NCI-H1105 treated with DMSO at 0.1 percent for 48 hours (cell line): Measurements from ENCODE around the gene TNS1.

ENCODE experiments used
- DNase-seq: peaks from one replicate; lab custom pipeline; 2025; lab: John Stamatoyannopoulos, UW

Gene TNS1

DNA sequence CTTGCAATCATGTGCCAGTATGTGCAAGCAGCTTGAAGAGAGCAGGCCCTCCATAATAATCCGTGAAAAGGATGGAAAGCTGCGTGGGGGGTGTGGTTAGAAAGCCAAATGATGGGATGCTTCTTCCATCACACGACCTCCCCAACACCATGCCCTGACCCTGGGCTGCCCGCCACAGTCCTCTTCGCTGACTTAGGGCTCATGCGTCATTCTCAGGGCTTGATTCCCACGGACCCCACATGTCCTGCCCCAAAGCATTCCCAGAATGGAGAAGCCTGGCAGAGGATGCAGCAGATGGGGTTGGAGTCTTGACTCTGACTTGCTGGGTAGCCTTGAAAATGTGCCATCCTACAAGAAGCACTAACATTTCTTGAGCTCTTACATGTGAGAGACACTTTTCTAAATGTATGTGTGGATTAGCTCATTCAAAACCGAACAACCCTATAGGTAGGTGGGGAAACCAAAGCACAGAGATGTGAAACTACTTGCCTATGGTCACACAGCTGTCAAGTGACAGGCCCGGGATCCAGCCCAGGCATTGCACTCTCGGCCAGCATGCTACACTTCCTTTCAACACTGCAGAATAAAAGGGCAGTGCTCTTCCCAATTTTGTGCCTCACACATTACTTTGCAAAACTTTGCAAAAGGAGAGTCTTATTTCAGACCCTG, 3.7 kb downstream of the TNS1 start:
- DNase-seq = no peak

DNA sequence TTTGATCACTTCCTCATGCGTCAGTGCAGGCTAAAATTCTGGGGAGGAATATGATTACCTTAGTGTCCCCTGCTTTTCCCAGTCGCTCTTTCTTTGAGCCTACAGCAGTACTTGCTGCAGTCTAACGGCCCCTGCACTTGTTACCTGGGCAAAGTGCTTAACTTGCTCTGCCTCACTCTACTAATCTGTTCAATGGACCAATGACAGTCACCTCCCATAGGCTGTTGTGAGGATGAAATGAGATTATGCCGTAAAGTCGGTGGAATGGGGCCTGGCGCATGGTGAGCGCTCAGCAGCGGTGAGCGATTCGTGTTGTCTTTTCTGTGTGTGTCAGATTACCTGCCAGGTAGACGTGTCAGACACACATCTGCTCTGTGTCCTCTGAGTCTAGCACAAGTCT, 5.3 kb downstream of the TNS1 start:
- no peak for DNase-seq

DNA sequence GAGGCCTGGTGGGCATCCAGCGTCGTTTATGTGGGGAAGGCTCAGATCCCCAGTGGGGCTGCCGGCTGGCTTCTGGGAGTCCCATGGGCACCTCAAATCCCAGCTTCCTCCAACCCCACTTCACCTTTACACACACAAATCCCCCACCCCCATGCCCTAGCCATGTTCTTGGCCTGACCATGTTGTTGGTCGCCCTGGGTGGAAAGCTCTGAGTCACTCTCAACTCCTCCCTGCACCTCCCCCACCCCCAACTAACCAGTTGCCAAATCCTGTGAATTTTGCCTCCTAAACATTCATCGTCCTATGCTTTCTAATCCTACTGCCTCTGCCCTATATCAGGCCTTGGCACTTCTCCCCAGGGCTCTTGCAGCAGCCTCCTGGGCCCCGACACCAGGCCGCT, 6.4 kb downstream of the TNS1 start:
- DNase-seq = no peak

DNA sequence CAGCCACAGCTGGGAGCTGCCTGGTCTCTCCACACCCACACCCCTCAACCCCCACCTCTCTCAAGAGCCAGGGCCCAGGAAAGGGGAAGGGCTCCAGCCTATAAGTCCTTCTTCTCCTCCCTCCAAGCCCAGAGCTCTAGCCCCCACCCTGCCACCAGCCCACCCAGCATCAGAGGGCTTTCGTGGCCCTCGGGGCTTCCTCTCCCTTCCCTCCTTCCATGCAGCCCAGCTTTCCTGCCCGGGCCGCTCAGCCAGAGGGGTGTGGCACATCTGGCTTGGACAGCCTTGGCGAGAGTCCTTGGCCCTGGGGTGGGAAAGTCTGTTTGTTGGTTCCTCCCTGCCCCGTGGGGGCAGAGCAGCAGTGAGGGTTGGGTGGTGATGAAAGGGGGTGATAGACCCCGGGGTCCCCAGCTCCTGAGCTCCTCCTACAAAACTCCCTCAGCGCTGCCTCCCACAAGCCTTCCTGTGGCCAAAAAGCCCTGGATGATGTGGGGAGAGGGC, 7.0 kb downstream of the TNS1 start:
- no peak for DNase-seq

DNA sequence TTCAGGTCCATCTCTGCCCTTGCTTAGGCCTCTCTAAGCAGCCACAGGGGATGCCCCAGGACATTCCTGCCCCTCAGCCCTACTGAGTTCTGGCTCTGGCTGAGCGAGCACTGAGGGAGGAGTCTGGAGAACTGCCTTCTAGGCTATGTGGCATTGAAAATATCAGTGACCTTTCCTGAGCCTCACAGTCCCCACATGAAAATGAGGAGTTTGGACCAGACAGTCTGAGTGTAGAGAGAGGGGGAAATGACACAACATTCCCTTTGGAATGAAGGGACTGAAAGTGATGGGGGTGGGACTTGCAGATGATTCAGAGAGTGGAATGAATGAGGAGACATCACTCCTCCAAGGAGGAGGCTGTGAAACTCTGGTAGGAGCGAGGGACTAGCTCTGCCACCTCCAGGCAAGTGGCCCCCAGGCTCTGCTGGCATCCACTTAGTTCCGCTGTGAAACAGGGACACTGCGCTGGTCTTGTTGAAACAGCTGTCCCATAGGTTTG, 8.0 kb downstream of the TNS1 start:
- no peak for DNase-seq

DNA sequence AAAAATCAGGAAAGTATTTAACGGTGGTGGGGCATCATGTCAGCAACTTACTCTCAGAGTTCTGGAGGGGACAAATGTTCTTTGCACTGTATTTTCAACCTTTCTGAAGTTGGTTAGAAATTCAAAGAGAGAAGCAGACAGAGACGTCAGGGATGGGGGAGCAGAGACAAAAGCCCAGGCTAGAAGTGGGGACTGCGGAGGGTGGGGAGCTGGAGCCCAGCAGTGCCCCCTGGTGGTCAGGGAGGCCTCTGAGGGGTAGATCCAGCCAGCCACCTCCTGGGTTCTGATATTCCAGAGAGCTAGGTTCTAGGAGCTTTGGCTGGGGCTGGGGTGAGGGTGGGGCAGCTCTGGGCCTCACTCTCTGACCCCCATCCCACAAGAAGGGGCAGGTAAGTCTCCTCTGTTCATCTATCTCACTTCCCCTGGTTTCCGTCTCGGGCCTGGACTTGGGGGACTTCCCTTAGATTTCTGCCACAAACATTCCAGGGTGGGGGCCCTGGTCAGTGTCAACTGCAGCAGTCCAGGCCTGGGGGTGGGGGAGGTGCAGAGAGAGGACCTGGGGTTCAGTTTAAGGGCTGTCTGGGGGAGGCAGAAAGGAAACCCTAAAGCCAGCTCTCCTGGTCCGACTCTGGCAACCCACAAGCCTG, 8.9 kb downstream of the TNS1 start:
- DNase-seq = peak; percentile 25

DNA sequence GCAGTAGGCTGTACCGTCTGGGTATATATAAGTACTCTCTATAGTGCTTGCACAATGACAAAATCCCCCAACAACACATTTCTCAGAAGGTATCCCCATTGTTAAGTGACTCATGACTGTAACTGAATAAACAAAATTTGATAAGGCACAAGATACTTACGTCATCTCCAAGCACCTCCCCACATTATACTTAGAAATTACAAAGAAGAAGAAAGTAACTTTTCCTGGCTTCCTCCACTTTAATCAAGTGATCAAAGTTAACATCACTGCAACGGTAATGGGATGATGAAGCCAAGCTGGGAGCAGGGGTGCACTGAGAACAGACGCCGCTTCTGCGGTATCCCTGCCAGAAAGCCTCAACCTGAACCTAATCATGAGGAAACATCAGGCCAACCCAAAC, 9.7 kb downstream of the TNS1 start:
- no peak for DNase-seq

DNA sequence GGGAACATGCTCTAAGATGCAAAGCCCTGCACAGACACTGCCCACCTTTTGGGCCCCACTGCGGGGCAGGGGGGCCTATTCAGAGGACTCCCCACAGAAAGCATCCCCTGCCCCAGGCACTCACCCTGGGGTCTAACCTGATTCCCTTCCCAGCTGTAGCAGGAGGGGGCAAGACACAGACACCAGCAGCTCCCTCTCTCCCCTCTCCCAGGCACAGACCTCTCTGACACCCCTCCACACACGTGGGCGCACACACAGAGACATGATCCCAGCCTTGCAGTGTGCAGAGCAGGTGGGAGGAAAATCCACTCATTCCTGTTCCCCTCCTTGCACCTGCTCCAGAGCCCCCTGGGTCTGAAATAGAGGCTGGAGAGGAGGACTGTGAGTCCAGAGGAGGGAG, 10.7 kb downstream of the TNS1 start:
- no peak for DNase-seq

DNA sequence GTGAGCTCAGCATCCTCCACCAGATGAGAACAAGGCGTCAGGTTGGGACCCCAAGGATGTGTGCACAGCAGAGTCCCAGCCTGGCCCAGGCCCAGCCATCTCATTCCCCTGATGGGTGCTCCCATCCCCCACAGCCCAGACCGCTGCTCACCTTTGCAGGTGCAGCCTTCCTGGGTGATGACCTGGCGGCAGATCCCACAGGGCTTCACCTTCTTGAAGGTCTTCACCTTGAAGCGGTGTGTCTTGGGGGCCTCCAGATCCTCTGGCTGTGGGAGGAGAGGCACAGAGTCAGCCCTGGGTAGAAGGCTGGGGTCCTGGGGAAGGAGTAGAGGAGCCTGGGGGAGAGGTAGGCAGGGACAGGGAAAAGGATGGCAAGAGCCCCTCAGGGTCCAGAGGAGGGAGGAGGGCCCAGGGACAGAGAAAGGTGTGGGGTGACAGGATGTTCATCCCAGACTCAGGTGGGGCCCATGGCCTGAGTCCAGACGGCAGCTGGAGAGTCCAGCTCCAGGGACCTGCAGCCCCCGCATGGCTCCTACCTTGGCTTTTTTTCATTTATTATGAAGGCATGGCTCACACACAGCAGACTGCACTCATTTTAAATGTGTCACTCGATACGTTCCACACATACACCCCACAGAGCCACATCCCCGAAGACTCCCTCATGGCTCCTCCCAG, 11.9 kb downstream of the TNS1 start:
- no peak for DNase-seq

DNA sequence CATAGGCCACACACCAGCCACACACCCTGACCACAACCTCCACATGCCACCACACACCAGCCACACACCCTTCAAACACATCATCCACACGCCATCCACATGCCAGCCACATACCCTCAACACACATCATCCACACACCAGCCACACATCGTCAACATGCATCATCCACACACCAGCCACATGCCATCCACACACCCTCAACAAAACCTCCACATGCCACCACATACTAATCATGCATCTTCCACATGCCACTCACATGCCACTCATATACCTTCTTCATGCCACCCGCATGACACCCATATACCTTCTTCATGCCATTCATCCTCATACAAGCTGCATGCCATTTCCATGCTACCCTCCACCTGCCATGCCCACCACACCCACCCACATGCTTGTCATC, 12.4 kb downstream of the TNS1 start:
- no peak for DNase-seq

DNA sequence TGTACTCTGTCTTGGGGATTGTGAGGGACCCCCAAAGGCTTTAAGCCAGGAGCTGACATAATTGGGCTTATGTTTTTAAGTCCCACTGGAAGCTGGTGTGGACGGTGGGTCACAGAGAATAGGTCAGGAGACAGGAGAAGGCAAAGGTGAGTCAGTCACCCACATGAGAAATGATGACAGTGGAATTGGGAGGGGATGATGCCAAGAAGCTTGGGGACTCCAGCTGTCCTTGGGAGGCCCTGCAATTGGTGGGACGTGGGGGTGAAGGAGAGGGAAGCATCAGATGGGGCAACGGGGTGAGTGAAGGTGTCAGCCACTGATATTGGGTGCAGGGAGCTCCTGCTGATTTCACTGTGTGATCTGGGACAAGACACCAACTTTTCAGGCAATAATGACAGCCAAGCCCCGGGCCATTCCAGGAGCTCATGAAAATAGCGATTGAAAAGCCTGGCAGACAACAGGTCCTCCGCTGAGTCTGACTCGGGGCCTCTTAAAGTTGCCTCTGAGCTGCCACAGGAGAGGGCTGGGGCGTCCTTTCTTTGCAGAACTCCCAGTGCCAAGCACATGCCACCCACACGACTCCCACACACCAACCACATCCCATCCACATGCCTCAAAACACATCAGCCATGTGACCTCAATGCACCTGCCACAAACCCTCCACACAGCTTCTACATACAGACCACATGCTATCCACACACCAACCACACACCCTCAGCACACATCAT, 13.4 kb downstream of the TNS1 start:
- no peak for DNase-seq

DNA sequence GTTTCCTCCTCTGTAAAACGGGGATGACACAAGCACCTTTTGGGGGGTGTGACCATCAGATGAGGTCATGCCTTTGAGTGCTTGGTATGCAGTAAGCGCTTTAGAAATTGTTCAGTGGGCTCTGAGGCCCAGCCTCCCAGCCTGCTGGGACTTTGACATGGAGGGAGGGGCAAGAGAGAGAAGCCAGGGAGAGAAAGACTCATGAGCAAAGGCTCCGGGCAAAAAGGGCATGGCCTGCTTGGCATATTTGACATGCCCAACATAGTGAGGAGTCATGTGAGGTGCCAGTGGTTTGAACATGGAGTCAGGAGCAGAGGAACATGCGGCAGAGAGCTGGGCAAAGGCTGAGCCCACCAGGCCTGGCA, 14.0 kb downstream of the TNS1 start:
- DNase-seq = no peak

DNA sequence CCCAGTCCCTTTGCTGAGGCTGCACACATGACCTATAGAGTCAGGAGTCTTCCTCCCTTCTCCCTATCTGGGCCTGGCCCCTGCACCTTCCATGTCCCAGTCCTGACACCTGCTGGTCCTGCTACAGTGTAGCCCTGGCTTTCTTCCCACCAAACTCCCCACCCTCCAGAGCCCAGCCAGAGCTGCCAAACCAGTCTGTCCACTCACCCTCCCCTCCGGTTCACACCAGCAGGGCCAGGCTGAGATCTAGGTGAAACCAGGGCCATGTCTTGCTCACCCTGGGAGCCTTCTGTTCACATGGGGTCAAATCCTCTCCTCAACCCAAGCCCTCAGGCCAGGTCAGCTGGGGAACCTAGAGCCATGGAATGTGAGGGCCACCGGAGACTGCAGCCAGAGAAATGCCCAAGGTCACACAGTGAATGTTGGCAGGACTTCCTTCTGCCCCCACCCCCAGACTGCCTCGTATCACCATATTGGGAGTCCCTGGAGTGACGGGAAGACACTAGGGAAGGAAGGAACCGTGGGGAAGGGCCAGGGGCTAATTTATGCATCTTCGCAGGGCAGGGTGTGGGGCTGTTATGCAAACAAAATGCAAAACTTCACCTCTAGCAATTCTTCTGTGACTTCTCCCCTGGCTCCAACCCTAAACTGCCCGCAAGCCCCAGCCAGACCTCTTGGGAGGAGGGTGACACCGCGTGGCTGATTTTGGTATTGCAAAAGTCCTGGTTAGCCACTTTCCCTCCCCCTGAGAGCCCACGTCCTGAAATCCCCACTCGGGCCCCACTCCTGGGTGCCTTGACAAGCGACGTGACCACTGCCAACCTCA, 14.6 kb downstream of the TNS1 start:
- DNase-seq = peak; percentile 35

DNA sequence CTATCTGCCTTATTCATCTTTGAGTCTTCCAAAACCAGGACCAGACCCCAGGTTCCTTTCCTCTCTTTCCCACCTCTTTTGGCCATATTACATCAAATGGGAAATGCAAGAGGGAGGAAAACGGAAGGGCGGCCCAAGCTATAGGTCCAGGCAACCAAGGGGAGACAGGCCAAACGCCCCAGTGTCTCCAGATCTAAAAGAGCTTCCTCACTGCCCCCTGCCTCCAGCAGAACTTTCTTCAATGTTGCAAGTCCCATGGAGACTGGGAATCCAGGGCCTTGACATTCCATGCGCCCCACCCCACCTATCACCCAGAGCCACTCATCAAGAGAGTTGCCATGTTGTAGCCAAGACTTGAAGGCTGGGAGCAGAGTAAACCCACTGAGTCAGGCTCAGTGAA, 15.4 kb downstream of the TNS1 start:
- DNase-seq = no peak

DNA sequence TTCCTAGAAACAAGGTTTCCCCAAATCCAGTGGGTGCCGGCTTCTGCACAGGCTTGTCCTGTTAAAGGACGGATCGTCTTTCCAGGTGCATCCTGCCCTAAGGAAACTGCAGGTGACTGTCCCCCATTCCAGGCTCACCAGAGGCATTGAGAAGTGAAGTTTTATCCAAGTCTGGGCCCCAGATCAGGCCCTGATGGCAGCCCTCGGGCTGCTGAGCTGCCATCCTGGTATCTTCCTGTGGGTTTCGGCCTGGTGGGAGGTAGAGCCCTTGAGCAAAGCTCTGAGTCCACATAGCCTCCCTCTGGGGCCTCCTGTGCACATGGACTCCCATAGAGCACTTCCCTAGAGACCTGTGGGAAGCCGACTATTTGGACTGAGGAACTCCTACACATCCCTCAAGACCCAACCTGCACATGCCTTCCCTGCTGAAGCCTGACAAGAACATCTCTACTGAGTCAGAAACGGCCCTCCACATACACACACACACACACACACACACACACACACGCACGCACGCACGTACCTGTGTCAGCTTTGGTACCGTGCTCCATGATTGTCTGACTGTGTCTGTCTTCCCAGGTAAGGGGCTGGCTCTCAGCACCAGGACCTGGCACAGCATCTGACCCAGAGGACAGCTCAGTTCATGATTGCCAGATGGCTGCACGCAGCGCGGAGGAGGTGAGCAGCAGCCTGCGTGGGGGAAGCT, 16.4 kb downstream of the TNS1 start:
- no peak for DNase-seq

DNA sequence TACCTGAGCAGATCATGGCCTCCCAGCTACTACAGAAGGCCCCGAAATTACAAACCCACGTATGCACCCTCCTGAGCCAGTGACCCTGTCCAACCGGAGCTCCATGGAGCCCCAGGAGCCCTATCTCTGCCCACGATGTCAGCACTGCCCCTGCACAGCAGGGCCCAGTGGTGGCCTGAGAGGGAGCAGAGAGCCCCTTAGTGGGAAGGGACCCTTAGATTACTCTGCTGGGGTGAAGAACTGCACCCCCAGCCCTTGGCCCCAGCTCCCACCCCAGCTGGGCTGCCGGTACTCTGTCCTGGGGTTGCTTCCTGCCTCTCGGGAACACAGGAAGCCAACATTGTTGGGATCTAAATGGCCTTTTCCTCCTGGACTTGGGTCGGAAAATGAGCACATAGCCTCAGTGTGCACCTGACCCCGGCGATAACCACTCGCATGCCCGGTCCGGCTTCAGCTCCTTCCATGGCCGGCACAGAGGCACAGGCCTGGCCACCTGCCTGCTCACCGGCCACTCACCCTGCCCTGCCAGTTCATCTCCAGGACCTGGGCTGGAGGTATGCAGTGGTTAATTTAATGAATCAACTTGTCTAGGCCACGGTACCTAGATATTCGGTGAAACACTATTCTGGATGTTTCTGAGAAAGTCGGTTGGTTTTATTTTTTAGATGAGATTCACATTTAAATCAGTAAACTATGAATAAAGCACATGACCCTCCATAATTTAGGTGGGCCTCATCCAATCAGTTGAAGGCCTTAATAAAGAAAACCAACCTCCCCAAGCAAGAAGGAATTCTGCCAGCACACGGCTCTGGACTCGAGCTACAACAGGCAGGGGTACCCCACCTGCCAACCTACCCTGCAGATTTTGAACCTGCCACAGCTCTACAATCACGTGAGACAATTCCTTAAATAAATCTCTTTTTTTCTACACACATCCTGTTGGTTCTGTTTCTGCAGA, 19.2 kb downstream of the TNS1 start:
- no peak for DNase-seq

DNA sequence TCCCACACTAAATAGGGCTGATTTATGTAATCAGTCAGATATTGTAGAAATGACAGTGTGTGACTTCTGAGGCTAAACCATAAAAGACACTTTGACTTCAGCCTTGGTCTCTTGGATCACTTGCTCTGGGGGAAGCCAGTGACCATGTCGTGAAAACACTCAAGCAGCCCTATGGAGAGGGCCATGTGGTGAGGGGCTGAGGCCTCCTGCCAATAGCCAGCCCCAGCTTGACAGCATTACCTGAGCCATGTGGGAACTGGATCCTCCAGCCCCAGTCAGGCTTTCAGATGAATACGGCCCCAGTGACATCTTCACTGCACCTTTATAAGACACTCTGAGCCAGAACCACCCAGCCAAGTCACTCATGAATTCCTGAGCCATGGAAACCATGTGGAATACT, 20.8 kb downstream of the TNS1 start:
- no peak for DNase-seq

DNA sequence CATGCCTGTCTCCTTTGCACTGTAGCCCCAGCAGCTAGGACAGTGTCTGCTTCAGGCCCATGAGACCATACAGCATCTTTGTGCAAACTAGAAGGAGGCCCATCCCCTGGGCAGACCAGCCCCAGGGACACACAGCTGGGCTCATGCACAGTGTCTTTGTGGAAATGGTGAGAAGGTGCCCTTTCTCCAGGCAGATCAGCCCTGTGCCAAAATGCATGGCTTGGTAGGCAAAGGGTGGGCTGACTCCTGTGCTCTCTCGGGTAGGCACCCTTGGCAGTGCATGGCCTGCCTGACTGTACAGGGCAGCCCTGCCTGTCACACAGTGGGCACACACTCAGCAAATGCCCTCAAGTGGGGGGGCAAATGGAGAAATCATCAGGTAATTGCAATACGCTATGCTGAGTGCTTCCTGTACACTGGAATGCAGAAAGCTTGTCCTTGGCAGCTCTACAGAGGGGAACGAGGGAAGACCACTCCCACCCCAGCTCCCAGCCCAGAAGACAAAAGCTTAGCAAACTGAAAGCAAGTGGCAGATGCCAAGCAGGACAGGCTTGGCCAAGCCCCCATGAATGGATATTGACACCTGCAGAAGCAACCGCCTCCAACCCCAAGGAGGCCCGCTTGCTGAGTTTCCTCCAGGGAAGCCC, 21.6 kb downstream of the TNS1 start:
- DNase-seq = no peak

DNA sequence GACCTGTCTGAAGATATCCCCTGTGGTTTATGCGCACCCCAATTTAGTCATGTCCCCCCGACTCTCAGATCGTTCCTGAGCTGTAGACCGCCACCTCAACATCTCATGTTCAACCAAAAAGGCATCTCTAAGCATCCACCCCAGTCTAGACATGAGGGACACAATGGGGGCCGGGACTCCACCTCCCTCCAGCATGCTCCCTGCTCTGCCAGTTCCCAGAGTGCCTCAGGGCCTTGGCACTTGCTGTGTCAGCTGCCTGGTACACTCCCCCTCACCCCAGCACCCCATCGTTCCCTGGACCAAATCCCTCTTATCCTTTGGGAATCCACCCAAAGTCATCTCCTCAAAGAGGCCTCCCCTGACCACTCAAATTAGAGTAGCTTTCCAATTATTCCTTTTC, 22.2 kb downstream of the TNS1 start:
- no peak for DNase-seq
